Spleen (tissue), 7 donors: Measurements from ENCODE around the gene FBXO38.

Experiments
- POLR2A ChIP-seq, 3 donors: fragments of 450-650 bp; IDR thresholded peaks; one replicate each; pipeline ENCODE4 v1.5.1; 2017; ENCODE audit warnings: antibody characterized with exemption in 3 of 3, mild to moderate bottlenecking in 1 of 3
- POLR2AphosphoS5 ChIP-seq, 3 donors: sonication (generic); formaldehyde crosslinking; IDR thresholded peaks; one replicate each; pipeline ENCODE4 v1.5.1; 2017; ENCODE audit warnings: antibody characterized with exemption in 3 of 3
- TF ChIP-seq, protein P1 (sequence below), 11 experiments: fragments of 200-600 bp in 7 of 11; fragments of 450-650 bp in 4 of 11; sonication (generic) in 4 of 11; IDR thresholded peaks in 8 of 11; conservative IDR thresholded peaks in 3 of 11; 1 replicate in 7 of 11; 2 replicates in 4 of 11; pipeline versions ENCODE4 v1.4.0 to v1.8.0; 2016 to 2021; ENCODE audit warnings: antibody characterized with exemption in 11 of 11, inconsistent platforms in 4 of 11, mild to moderate bottlenecking in 1 of 11
- donor health status: DM: no; HTN: no; CAD: no; lungs with moderate emphysema.
- donor health status: DM: no; HTN: no; CAD: no.
- donor health status: DM: no; HTN: no; CAD: no.

DNA sequence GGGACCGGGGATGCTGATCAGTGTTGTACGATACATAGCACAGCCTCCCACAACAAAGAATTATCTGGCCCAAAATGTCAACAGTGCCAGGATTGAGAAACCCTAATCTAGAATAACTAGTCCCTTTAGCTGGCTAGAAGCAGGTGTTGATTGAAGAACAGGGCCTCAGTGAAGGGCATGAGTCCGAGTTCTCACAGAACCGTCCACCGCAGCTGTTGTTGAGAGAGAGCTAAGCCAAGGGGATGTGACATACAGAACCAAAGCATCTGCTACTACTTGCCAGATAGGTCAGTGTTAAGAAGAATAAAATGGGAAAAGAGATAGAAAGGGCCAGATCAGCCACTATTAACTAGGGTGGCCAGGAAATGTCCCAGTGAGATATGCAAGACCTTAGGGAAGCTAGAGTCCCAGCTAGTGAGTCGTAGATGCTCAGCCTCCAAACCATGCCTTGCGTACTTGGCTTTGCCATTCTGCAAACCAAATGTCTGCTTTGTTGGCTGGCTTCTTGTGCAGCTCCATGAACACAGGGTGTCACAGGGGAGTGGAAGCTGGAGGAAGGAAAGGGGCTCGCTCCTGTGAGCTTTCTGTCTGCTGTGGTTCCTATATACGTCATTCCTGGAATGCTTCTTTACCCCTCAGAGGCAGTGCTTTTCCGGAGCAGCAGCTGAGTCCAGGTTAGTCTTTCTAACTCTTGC, 68.9 kb downstream of the FBXO38 start:
- TF ChIP-seq POLR2A (IDR thresholded peaks at IDR 0.05) = no peak
- TF ChIP-seq, protein P1, sequence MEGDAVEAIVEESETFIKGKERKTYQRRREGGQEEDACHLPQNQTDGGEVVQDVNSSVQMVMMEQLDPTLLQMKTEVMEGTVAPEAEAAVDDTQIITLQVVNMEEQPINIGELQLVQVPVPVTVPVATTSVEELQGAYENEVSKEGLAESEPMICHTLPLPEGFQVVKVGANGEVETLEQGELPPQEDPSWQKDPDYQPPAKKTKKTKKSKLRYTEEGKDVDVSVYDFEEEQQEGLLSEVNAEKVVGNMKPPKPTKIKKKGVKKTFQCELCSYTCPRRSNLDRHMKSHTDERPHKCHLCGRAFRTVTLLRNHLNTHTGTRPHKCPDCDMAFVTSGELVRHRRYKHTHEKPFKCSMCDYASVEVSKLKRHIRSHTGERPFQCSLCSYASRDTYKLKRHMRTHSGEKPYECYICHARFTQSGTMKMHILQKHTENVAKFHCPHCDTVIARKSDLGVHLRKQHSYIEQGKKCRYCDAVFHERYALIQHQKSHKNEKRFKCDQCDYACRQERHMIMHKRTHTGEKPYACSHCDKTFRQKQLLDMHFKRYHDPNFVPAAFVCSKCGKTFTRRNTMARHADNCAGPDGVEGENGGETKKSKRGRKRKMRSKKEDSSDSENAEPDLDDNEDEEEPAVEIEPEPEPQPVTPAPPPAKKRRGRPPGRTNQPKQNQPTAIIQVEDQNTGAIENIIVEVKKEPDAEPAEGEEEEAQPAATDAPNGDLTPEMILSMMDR (IDR thresholded peaks at IDR 0.05 in 8 of 11, conservative IDR thresholded peaks at IDR 0.05 in 3 of 11) = no peak
- no peak for TF ChIP-seq POLR2AphosphoS5 (IDR thresholded peaks at IDR 0.05)
